Right lung (tissue), 10 donors: ENCODE data around the gene PPM1B. TPM values are rescaled to one million over a fixed set of nuclear protein-coding genes. Genes with fewer than 3 reads are reported as not detected.
"Not testable (repeated sequence)": the region's sequence is repeated elsewhere in the genome, so short reads cannot be mapped to it uniquely, and the experiment has no call there.

ENCODE experiments used
- DNase-seq, 2 donors: peaks; one replicate each; pipeline ENCODE4 v3.0.0-alpha.2; 2013
- long read RNA-seq, 8 donors: transcript quantifications; one replicate each; lab custom pipeline, GENCODE V29; 2026
- polyA plus RNA-seq, 5 donors: library from polyadenylated mRNA; unstranded; fragments of 120-200 nt; gene quantifications; one replicate each; pipeline versions ENCODE4 v1.2.1 to v1.2.3, GENCODE V29; 2013; ENCODE audit warnings: inconsistent platforms in 1 of 5, low replicate concordance in 1 of 5; ENCODE audit not compliant: insufficient read length in 5 of 5, insufficient read depth in 1 of 5

Gene PPM1B
- polyA plus RNA-seq, result 10 to 100 TPM; 41.7 to 60.2 (median 51.4) TPM
- long read RNA-seq, donor 1, transcript PPM1B-204 (6 exons, 3,877 nt), result minor isoform, 7 of 22 reads
- long read RNA-seq, donor 1, transcript PPM1B-201 (6 exons, 2,606 nt), result major isoform, 14 of 22 reads
- long read RNA-seq, donor 1, partial matches to known transcripts, result 0 of 22 reads
- long read RNA-seq, donor 1, other reads (novel, unspliced or antisense), result 0 of 22 reads
- long read RNA-seq, donor 2, transcript PPM1B-201 (6 exons, 2,606 nt), result major isoform, 8 of 11 reads
- long read RNA-seq, donor 2, partial matches to known transcripts, result 0 of 11 reads
- long read RNA-seq, donor 2, other reads (novel, unspliced or antisense), result 0 of 11 reads
- long read RNA-seq, donor 3, transcript PPM1B-201 (6 exons, 2,606 nt), result major isoform, 10 of 16 reads
- long read RNA-seq, donor 3, transcript PPM1B-204 (6 exons, 3,877 nt), result minor isoform, 6 of 16 reads
- long read RNA-seq, donor 3, partial matches to known transcripts, result 0 of 16 reads
- long read RNA-seq, donor 3, other reads (novel, unspliced or antisense), result 0 of 16 reads
- long read RNA-seq, donor 4, transcript PPM1B-201 (6 exons, 2,606 nt), result major isoform, 11 of 18 reads
- long read RNA-seq, donor 4, partial matches to known transcripts, result 7 of 18 reads
- long read RNA-seq, donor 4, other reads (novel, unspliced or antisense), result 0 of 18 reads
- long read RNA-seq, donor 5, transcript PPM1B-201 (6 exons, 2,606 nt), result major isoform, 5 of 18 reads
- long read RNA-seq, donor 5, partial matches to known transcripts, result 10 of 18 reads
- long read RNA-seq, donor 5, other reads (novel, unspliced or antisense), result 0 of 18 reads
- long read RNA-seq, donor 6, transcript PPM1B-201 (6 exons, 2,606 nt), result major isoform, 9 of 17 reads
- long read RNA-seq, donor 6, partial matches to known transcripts, result 5 of 17 reads
- long read RNA-seq, donor 6, other reads (novel, unspliced or antisense), result 0 of 17 reads
- long read RNA-seq, donor 7, transcript PPM1B-201 (6 exons, 2,606 nt), result major isoform, 9 of 13 reads
- long read RNA-seq, donor 7, partial matches to known transcripts, result 0 of 13 reads
- long read RNA-seq, donor 7, other reads (novel, unspliced or antisense), result 0 of 13 reads
- long read RNA-seq, donor 8, partial matches to known transcripts, result 0 of 1 reads
- long read RNA-seq, donor 8, other reads (novel, unspliced or antisense), result 0 of 1 reads

DNA sequence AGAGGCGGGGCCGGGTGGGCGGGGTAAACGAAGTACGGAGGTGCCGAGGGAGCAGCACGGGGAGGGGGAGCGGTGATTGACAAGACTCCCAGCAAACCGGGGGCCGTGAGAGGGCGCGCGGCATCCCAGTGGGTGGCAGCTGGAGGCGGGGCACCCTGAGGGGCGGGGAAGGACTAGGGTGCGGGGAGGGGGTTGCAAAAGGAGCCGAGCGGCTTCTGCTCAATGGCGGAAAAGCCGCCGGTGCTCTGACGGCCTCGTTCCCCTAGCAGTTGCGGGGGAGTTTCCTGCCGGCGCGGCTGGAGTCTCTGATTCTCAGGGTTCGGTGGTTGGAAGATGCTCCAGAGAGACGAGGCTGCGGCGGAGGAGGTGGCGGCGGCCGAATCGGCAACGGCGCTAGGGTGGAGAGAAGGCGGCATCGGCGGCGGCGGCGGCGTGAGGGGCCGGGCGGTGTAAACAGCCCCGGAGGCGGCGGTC lies at the start of gene PPM1B:
PPM1B (plus strand) TSS at position 195 of the 474 bp plus-strand sequence. CDS start 32,325 bp downstream, outside the sequence.
- DNase-seq, result no peak

DNA sequence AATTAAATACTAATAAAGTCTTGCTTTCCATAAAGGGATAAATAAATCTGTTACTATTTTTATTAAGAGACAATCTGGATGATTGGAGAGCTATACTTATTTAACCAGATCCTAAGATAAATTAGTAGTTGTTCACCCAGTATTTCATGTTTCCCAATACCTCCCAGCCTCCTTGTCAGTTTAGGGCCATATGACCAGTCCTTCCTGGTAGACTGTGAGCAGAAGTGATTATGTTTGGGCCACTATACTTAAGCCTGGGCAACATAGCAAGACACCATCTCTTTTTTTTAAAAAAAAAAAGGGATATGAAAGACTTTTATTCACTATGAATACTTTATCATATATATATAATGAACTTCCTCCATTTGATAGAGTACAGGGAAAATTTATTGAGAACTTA lies 48.8 kb upstream of the PPM1B start:
- DNase-seq, result no peak

DNA sequence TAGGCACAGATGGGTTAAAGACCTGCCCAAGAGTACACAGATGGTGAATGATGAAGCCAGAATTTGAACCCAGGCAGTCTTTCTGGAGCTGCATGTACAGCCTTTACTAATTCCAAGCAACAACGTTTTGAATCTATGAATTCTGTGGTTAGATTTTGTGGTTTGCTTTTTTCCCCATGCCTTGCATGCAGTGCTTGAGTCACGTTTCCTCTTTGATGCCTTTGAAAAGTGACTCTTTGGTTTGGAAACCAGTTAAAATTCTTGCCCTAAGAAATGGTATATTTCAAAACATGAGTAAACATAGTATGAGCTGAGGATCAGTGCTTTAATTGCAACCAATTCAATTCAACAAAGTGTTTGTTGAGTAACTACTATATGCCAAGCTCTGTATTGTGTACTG lies 48.2 kb upstream of the PPM1B start:
- no peak for DNase-seq

DNA sequence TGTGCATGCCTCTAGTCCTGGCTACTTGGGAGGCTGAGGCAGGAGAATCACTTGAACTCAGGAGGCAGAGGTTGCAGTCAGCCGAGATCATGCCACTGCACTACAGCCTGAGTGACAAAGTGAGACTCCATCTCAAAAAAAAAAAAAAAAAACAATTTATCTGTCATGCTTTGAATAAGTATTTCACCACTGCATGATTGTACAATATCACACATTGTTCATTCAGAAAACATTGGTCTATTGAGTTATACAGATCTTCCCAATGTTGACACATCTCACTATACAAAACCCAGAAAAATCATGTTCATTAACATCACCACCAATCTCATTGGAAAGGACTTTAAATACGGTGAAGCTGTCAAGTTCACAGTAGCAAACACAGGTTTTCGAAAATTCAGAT lies 46.8 kb upstream of the PPM1B start:
- DNase-seq, result no peak

DNA sequence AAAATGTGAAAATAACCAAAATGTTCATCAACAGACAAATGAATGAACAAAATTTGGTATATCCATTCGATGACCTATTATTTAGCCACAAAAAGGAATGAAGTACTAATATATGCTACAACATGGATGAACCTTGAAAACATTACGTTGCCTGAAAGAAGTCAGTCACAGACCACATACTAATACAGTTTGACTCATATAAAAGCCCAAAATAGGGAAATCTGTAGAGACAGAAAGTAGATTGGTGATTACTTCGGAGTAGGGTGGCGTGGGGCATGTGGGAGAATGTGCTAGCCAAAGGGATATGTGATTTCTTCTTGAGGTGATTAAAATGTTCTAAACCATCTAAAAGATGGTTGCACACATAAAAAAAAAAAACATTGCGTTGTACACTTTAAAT lies 44.2 kb upstream of the PPM1B start:
- DNase-seq, result no peak

DNA sequence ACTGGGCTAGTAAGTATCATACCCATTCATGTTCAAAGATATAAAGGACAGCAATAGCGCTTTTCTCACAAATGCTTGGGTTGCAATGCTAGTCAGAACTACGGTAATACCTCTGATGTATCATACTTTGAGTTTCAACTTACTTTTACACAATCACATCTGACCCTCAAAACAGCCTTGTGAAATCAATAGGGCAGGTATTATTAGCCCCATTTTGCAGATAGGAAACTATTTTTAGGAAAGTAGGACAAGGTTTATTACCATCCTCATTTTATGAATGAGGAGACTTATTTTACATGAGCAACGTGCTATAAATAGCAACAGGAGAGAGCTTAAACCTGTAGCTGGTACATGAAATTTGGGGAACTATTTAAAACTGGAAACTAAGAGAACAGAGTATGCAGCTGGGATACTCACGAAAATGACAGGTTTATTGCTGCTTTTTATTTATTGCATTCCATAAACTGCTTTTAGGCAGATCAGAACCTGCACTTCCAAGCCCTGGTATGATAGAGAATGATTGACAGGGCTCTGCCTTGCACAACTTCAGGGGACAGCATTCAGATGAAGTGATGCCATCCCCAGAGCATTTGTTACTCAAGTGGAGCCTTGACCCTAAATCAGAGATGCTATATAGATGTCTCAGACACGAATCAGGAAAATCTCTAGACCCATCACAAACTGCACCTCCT lies 42.4 kb upstream of the PPM1B start:
- no peak for DNase-seq

DNA sequence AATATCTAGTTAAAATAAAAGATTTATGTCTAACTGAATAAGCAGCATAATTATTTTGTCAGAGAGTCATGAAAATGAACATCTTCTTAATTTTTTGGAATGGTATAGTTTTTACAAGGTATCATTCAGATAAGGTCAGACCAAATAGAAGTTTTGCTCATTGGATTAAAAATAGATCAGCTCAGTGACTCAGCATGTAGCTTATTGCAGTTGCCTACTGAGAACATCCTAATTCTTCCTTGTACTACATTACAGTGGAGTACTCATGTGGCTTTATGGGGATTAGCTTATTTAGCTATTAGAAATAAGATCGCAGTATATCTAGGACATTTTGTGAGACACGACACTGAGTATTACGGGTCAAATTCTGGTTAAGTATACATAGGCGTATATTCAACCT lies 38.2 kb upstream of the PPM1B start:
- DNase-seq, result no peak

DNA sequence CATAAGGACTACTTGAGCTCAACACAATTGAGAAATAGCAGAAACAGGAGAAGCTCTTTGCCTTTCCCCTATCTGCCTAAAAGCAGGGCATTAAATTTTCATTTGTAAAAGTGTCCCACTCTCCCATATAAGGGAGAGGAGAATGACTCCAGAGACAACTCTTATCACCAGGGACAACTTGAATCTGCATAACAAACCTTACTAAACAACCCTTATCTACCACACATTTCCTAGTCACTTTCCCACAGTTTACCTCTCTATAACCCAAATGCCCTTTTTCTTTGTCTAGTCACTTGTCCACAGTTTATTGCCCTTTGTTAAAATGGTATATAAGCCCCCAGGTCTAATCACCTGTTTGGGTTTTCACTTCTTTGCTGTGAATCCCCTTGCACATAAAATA lies 37.5 kb upstream of the PPM1B start:
- DNase-seq, result no peak

DNA sequence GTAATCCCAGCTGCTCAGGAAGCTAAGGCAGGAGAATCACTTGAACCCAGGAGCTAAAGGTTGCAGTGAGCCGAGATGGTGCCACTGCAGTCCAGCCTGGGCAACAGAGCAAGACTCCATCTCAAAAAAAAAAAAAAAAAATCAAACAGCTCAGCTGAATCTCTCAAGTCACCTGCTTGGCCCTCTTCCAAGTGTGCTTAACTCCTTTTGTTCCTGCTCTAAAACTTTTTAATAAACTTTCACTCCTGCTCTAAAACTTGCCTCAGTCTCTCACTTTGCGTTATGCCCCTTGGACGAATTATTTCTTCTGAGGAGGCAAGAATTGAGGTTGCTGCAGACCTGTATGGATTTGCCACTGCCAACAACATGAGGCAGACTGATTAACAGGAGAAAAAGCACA lies 35.1 kb upstream of the PPM1B start:
- not testable (repeated sequence) for DNase-seq

DNA sequence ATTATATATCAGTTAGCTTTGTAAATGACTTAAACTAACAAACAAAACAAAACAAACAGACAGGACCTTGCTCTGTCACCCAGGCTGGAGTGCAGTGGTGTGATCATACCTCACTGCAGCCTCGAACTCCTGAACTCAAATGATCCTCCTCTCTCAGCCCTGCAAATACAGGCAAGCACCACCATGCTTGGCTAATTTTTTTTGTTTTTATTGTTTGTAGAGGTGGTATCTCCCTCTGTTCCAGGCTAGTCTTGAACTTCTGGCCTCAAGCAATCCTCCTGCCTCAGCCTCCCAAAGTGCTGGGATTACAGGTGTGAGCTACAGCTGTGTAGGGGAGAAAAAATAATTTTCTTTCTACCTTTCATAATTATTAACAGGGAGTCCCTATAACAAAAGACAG lies 33.8 kb upstream of the PPM1B start:
- no peak for DNase-seq

DNA sequence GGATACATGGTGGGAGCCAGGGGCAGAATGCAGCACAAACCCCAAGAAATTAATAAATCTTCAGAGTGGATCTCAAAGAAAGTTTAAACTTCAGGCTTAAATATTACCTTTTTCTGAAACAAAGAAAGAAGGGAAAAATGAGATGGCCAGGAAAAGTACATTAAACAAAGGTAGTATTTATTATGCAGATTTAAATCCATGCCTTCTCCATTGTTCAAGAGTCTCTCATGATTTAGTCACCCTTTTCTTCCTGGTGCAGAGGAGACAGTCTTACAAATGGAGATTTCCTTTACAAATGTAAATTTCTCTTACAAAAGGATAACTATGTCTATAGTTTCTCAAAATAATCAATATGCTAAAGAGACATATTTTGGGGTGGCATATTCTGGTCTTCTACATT lies 33.4 kb upstream of the PPM1B start:
- DNase-seq, result no peak

DNA sequence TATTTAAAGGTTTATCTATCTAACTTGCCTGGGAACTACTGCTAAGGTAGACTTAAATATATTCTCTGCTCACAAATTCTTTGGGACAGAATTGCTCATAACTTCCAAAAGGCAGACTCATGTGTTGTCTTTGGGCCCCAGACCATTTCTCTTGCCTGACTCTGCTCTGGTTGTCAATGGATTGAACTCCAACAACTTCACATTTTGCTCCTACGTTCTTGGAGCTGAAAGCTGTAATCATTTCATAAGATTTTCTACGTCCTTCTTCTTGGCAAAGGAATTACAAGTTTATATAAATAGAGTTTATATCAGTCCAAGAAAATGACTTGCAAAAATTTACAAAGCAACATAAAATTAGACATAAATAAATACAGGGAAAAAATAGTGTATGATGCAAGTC lies 32.9 kb upstream of the PPM1B start:
- peak in 1 of 2 donors; percentile 1 for DNase-seq

DNA sequence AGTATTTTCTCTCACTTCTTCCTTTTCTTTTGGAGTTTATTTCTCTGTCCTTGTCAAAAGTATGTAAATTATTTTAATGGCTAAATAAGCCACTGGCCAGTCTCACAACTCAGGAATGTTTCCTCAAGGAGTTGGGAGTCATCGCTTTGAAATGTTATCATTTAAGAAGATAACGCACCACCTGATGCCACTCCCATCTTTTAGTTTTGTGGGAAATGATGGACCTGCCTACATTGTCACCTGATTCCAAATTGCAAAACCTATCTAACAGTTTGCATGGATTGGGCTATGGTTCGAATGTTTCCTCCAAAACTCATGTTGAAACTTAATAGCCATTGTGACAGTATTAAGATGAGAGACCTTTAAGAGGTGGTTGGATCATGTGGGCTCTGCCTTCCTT lies 32.4 kb upstream of the PPM1B start:
- DNase-seq, result no peak

DNA sequence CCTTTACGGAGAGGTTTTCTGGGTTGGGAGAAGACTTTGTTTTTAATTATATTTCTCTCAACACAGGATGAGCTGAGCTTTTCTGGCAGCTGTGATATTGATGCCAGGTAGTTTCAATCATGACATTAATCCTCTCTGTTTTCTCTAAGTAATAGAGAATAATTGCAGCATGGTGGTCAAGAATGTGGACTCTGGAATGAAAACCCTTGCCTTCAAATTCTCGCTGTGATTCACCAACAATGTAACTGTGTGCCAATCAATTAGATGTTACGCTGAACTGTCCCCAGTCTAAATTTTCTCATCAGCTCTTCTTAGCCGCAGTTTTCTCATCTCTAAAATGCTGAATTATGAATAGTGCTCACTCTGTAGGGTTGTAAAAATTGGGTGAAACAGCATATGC lies 31.6 kb upstream of the PPM1B start:
- DNase-seq, result no peak

DNA sequence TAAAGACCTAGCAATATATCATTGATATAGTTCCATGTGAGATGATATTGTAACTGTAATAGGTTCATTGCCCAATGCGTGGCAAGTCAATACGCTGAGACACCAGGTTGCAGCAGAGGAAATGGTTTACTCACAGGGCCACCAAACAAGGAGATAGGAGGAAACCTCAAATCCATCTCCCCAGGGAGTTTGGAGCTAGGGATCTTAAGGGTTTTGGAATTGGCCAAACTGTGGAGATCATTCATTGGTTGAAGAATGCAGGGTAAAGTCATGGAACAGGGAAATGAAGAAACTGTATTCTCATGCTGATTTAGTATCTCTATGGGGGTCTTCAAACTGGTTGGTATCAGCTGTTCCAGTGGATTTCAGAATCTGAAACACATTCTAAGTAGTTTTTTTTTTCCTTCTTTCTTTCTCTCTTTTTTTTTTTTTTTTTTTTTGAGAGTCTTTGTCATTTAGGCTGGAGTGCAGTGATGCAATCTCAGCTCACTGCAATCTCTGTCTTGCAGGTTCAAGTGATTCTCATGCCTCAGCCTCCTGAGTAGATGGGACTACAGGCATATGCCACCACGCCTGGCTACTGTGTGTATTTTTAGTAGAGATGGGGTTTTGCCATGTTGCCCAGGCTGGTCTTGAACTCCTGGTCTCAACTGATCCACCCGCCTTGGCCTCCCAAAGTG lies 30.7 kb upstream of the PPM1B start:
- no peak for DNase-seq

DNA sequence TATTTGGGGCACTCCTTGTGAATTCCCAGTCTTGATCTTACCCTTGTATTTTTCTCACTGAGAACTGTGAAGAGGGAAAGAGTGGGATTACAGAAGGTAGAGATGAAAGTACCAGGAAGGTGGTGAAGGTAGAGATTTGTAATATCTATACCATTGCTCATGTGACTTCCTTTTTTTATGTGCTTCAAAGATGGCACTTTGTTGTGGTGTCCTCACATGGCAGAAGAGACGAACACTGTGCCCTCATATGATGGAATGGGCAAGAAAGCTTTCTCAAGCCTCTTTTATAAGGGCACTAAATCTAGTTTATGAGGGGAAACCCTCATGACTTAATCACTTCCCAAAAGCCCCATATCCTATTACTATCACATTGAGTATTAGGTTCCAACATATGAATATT lies 28.9 kb upstream of the PPM1B start:
- no peak for DNase-seq

DNA sequence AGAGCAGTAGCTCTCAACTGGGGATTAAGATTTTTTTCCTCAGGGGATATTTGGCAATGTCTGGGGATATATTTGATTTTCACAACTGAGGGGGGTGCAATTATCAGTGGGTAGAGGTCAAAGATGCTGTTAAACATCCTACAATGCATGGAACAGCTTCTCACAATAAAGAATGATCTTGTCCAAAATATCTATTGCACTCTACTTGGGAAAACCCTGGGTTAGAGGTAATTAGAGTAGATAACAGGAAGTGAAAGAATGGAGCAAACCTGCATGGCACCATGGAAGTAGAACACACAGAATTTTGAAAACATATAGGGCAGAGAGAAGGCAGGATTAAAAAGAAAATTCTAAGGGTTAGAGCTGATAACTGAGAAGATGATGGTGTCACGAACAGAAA lies 26.4 kb upstream of the PPM1B start:
- no peak for DNase-seq

DNA sequence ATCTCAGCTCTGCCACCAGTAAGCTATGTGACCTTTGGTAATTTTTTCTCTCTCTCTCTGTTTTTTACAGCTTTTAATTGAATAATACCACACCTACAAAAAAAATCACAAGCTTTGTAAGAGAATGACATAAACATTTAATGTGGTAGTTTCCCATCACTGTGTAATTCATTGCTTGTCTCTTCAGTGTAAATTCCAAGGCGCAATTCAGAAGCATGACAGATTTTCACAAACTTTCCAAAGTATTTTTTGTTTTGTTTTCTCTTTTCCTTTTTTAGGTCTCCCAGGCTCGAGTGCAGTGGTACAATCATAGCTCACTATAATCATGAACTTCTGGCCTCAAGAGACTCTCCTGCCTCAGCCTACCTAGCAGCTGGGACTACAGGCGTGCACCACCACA lies 25.0 kb upstream of the PPM1B start:
- no peak for DNase-seq

DNA sequence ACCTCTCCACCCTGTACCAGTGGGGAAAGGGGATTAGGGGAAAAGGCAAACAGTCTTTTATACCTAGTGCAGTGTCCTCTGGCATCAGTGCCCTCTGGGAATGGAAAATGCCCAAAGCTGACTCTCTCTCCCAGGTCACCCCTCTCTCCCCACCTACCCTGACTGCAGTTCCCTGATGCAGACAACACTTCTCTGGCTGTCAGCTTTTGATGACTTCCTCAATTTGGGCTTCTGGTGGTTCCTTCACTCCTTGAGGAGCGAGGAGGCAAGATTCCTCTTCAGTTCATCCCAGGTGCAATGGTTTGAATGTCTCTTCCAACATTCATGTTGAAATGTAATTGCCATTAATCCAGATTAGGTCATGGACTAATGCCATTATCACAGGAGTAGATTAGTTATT lies 19.7 kb upstream of the PPM1B start:
- no peak for DNase-seq

DNA sequence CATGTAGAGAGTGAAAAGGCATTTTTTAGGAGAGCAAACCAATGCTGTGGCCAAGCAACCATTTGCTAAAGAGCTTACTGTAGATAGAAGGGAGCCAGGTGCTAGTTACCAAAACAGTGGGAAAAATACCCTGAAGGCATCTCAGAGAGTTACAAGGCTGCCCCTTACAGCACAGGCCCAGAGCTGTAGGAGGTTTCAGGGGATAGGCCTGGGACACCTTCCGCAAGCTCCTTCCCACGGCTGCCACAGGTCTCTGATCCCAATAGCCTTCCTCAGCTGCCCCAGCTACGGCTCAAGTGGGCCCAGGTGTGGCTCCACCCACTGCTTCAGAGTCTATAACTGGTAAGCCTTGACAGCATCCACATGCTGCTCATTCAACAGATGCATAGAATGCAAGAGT lies 18.2 kb upstream of the PPM1B start:
- DNase-seq, result no peak
